ENCODE measurements around the gene MAML1. TPM values are rescaled to one million over a fixed set of nuclear protein-coding genes. Genes with fewer than 3 reads are reported as not detected.

Gene MAML1
- total RNA-seq, 2 experiments from 2014 or later = 34.3 to 34.9 TPM

DNA sequence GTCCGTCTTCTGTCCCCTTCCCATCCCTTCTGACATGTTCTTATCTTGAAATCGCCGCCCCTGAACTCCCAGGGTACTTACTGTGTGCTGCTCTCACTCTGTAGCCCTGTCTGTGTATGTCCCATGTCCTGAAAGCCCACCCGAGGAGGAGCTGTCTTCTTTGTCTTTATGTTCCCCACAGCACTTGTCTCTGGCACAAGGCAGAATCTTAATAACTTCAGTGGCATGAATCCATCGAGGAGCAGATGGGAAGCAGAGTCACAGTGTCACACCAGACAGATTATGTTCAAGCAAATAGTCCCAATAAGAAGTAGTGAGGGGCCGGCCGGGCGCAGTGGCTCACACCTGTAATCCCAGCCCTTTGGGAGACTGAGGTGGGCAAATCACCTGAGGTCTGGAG lies 31.4 kb downstream of the MAML1 start:
- POLR2A ChIA-PET = no interaction called here
- Mint-ChIP-seq H3K36me3 (ENCODE audit: low read depth) (peaks cover 16% of the 10 kb centered on the region), H3K9me3 (no peaks in the 10 kb centered on the region)

DNA sequence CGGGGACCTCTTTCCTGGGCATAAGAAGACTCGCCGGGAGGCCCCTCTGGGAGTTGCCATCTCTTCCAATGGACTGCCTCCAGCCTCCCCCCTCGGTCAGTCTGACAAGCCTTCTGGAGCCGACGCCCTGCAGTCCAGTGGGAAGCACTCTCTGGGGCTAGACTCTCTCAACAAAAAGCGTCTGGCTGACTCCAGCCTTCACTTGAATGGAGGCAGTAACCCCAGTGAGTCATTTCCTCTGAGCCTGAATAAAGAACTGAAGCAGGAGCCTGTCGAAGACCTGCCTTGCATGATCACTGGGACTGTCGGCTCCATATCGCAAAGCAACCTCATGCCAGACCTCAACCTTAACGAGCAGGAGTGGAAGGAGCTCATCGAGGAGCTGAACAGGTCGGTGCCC lies 32.8 kb downstream of the MAML1 start:
- ChIA-PET POLR2A (no interaction called here), CTCF (interaction anchor here (0.9 to 1.6 kb wide), 4 partner anchors 9 to 24 kb away, joined by 3 to 4 read pairs (median 3); no protein-coding TSS in a partner anchor)
- no peaks in the 10 kb centered on the region for H3K27me3 Mint-ChIP-seq
- H3K4me1 Mint-ChIP-seq = peaks cover 43% of the 10 kb centered on the region
- H3K27ac Mint-ChIP-seq = no peak overlapping the region
- no peak for DNase-seq
- no peak overlapping the region for H3K4me3 Mint-ChIP-seq
- no peaks in the 10 kb centered on the region for H3K9me3 Mint-ChIP-seq
- H3K36me3 Mint-ChIP-seq (ENCODE audit: low read depth) = peaks cover 23% of the 10 kb centered on the region

More for the DNA sequence above, 31.4 kb downstream of the MAML1 start:
- H3K4me1 Mint-ChIP-seq = peaks cover 57% of the 10 kb centered on the region
- H3K4me3 Mint-ChIP-seq = no peak overlapping the region
- no peak overlapping the region for H3K27ac Mint-ChIP-seq
- CTCF ChIA-PET = interaction anchor here (1.0 to 2.0 kb wide), 4 partner anchors 20 to 95 kb away, joined by 3 to 4 read pairs (median 4); partner anchors contain the start of gene MAML1
- H3K27me3 Mint-ChIP-seq = no peaks in the 10 kb centered on the region
- no peak for DNase-seq

DNA sequence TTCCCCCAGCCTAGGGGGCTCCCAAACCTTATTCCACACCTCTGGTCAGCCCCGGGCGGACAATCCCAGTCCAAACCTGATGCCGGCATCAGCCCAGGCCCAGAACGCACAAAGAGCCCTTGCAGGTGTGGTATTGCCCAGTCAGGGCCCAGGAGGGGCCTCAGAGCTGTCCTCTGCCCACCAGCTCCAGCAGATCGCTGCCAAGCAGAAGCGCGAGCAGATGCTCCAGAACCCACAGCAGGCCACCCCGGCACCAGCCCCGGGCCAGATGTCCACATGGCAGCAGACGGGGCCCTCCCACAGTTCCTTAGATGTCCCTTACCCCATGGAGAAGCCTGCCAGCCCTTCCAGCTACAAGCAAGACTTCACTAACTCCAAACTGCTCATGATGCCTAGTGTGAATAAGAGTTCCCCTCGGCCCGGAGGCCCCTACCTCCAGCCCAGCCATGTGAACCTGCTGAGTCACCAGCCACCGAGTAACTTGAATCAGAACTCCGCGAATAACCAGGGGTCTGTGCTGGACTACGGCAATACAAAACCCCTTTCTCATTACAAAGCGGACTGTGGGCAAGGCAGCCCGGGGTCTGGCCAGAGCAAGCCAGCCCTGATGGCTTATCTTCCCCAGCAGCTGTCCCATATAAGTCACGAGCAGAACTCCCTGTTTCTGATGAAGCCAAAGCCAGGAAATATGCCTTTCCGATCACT lies 33.6 kb downstream of the MAML1 start:
- no peak for DNase-seq
- Mint-ChIP-seq H3K4me3 (no peak overlapping the region), H3K27ac (no peak overlapping the region)

GRCh38 chr5:179766726-179767455 lies 34.3 kb downstream of the MAML1 start:
- POLR2A ChIA-PET = interaction anchor here (0.6 kb wide), 1 partner anchor 1581 kb away, joined by 5 read pairs; no protein-coding TSS in a partner anchor
- no peaks in the 10 kb centered on the region for H3K27me3 Mint-ChIP-seq
- CTCF ChIA-PET = interaction anchor here (0.7 to 2.5 kb wide), 5 partner anchors 9 to 35 kb away, joined by 3 to 8 read pairs (median 4); no protein-coding TSS in a partner anchor
- peaks cover 32% of the 10 kb centered on the region for H3K4me1 Mint-ChIP-seq
- peaks cover 31% of the 10 kb centered on the region for H3K36me3 Mint-ChIP-seq (ENCODE audit: low read depth)
- no peak for DNase-seq
- H3K9me3 Mint-ChIP-seq = no peaks in the 10 kb centered on the region
- no peak overlapping the region for H3K4me3 Mint-ChIP-seq
- H3K27ac Mint-ChIP-seq = no peak overlapping the region

More for the DNA sequence above, 33.6 kb downstream of the MAML1 start:
- CTCF ChIA-PET = interaction anchor here (0.7 to 2.5 kb wide), 5 partner anchors 8 to 18 kb away, joined by 3 to 8 read pairs (median 3); no protein-coding TSS in a partner anchor
- no peaks in the 10 kb centered on the region for H3K9me3 Mint-ChIP-seq
- H3K36me3 Mint-ChIP-seq (ENCODE audit: low read depth) = peaks cover 27% of the 10 kb centered on the region
- POLR2A ChIA-PET = interaction anchor here (0.6 kb wide), 1 partner anchor 1580 kb away, joined by 5 read pairs; no protein-coding TSS in a partner anchor
- peaks cover 40% of the 10 kb centered on the region for H3K4me1 Mint-ChIP-seq
- H3K27me3 Mint-ChIP-seq = no peaks in the 10 kb centered on the region

DNA sequence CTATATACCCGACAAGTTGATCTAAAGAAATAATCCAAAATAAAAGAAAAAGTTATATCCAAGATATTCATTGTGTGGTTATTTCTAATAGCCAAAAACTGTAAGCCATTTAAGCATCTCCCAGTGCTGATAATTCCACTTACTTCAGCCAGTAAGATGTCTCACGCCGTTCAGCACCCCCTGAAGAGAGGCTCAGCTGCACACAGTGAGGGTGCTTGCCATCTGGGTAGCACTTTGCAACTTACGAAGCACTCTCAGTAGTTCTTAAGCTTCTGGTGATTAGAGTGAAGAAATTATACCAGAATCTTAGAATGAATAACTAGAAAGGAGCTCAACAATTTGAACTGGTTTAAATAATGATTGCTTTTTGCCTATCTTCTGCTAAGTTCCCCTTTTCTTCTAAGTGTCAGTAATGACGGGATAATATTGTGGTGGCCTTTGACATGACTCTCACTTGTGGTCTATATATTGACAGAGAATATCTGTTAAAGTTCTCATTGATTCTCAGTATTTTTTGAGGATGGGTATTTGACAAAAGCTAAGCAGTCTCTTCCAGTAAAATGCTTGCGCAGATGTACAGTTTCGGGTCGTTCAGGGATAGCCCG lies 35.0 kb downstream of the MAML1 start:
- Mint-ChIP-seq H3K4me1 (peaks cover 25% of the 10 kb centered on the region), H3K27me3 (no peaks in the 10 kb centered on the region), H3K4me3 (no peak overlapping the region), H3K36me3 (ENCODE audit: low read depth) (peaks cover 36% of the 10 kb centered on the region), H3K9me3 (no peaks in the 10 kb centered on the region), H3K27ac (no peak overlapping the region)
- no peak for DNase-seq
- CTCF ChIA-PET = interaction anchor here (1.0 to 2.5 kb wide), 4 partner anchors 9 to 34 kb away, joined by 3 to 8 read pairs (median 5); no protein-coding TSS in a partner anchor
- POLR2A ChIA-PET = no interaction called here

DNA sequence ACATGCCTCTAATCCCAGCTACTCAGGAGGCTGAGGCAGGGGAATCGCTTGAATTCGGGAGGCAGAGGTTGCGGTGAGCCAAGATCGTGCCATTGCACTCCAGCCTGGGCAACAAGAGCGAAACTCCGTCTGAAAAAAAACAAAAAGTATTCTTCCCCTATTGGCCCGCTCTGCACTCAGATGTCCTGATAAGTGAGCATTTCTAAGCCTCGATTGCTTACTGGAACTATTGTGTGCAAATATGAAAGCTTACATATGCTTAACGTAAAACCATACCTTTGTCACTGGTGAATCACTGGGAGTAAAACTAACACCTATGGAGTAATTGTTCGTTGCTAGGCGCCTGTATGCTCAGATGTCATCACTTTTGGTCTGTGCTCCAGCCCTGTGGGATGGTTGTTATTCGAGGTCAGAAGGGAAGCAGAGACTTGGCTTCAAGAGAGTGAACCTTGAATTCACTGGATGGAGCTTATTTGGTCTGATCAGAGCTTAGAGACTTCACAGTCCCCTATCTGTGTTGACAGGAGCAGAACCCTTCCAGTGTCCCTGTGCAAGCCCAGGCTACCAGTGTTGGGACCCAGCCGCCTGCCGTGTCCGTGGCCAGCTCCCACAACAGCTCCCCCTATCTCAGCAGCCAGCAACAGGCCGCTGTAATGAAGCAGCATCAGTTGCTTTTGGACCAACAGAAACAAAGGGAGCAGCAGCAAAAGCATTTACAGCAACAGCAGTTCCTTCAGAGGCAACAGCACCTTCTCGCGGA lies 35.9 kb downstream of the MAML1 start:
- no peaks in the 10 kb centered on the region for H3K9me3 Mint-ChIP-seq
- ChIA-PET POLR2A (no interaction called here), CTCF (interaction anchor here (0.9 to 2.5 kb wide), 5 partner anchors 8 to 34 kb away, joined by 3 to 8 read pairs (median 5); no protein-coding TSS in a partner anchor)
- DNase-seq = no peak
- peaks cover 43% of the 10 kb centered on the region for H3K36me3 Mint-ChIP-seq (ENCODE audit: low read depth)
- H3K27ac Mint-ChIP-seq = no peak overlapping the region
- no peaks in the 10 kb centered on the region for H3K27me3 Mint-ChIP-seq
- H3K4me3 Mint-ChIP-seq = no peak overlapping the region
- peaks cover 17% of the 10 kb centered on the region for H3K4me1 Mint-ChIP-seq

DNA sequence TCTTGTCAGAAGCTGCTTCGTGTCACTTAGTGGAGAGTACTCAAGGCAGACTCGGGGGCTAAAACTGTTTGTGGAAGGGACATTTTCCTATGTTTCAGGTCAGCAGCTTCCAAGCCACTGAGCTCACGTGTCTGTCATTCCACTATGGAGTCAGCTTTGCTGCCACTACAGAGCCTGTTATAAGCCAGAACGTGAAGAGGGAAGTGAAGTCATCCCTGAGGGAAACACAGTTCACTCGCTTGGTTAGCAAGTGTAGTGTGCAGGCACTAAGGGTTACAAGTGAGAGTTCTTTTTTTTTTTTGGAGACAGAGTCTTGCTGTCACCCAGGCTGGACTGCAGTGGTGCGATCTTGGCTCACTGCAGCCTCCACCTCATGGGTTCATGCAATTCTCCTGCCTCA lies 36.6 kb downstream of the MAML1 start:
- POLR2A ChIA-PET = no interaction called here
- peaks cover 43% of the 10 kb centered on the region for H3K36me3 Mint-ChIP-seq (ENCODE audit: low read depth)

GRCh38 chr5:179769796-179770195 lies 37.2 kb downstream of the MAML1 start:
- peaks cover 43% of the 10 kb centered on the region for H3K36me3 Mint-ChIP-seq (ENCODE audit: low read depth)
- no peak overlapping the region for H3K27ac Mint-ChIP-seq
- no peak overlapping the region for H3K4me3 Mint-ChIP-seq
- no peaks in the 10 kb centered on the region for H3K27me3 Mint-ChIP-seq
- no peaks in the 10 kb centered on the region for H3K9me3 Mint-ChIP-seq
- peaks cover 11% of the 10 kb centered on the region for H3K4me1 Mint-ChIP-seq
- no peak for DNase-seq
- ChIA-PET CTCF (interaction anchor here (0.7 to 1.5 kb wide), 3 partner anchors 14 to 32 kb away, joined by 3 to 5 read pairs (median 4); no protein-coding TSS in a partner anchor), POLR2A (no interaction called here)

More for the DNA sequence above, 36.6 kb downstream of the MAML1 start:
- H3K4me1 Mint-ChIP-seq = peaks cover 11% of the 10 kb centered on the region
- no peaks in the 10 kb centered on the region for H3K9me3 Mint-ChIP-seq
- DNase-seq = no peak
- no peak overlapping the region for H3K27ac Mint-ChIP-seq
- no peaks in the 10 kb centered on the region for H3K27me3 Mint-ChIP-seq
- H3K4me3 Mint-ChIP-seq = no peak overlapping the region
- CTCF ChIA-PET = interaction anchor here (0.7 to 1.5 kb wide), 4 partner anchors 14 to 33 kb away, joined by 3 to 5 read pairs (median 4); no protein-coding TSS in a partner anchor

DNA sequence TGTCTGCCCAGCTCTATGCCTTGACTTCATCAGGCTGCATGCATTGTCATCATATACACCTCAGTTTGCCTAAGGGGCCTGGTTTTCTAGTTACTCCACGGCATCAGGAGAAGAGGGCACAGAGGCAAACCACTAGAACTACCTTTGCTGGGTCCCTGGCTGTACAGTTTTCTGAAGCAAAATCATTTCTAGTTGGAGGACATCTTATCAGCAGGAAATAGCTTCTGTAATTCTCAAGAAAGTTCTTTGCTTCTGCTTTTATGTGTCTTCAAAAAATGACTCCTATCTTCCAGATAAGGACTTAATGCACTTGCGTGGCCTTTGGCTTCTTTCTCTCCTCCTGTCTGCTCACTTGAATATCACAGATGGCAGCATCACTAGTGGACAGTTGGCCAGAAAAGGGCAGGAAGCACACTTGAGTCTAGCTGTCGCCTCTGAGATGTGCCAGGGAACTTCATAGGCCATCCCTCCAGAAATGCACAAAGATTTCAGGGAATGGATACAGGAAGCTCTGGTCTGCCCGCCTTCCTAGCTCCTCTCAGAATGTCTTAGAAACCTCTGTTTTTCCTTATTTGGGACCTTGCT lies 38.8 kb downstream of the MAML1 start:
- no peak for DNase-seq
- Mint-ChIP-seq H3K9me3 (no peaks in the 10 kb centered on the region), H3K4me1 (peaks cover 5% of the 10 kb centered on the region), H3K36me3 (ENCODE audit: low read depth) (peaks cover 33% of the 10 kb centered on the region), H3K4me3 (no peak overlapping the region), H3K27ac (no peak overlapping the region), H3K27me3 (no peaks in the 10 kb centered on the region)
- CTCF ChIA-PET = interaction anchor here (0.9 to 1.0 kb wide), 2 partner anchors 10 to 20 kb away, joined by 3 read pairs; no protein-coding TSS in a partner anchor
- POLR2A ChIA-PET = no interaction called here

GRCh38 chr5:179772351-179772750 lies 39.7 kb downstream of the MAML1 start:
- H3K4me3 Mint-ChIP-seq = no peak overlapping the region
- H3K4me1 Mint-ChIP-seq = peaks cover 3% of the 10 kb centered on the region
- no peak for DNase-seq
- peaks cover 28% of the 10 kb centered on the region for H3K36me3 Mint-ChIP-seq (ENCODE audit: low read depth)
- no peaks in the 10 kb centered on the region for H3K27me3 Mint-ChIP-seq
- H3K27ac Mint-ChIP-seq = no peak overlapping the region
- ChIA-PET POLR2A (no interaction called here), CTCF (no interaction called here)
- no peaks in the 10 kb centered on the region for H3K9me3 Mint-ChIP-seq

- Mint-ChIP-seq H3K27ac (no peak overlapping the region), H3K4me1 (no peaks in the 10 kb centered on the region), H3K27me3 (no peaks in the 10 kb centered on the region), H3K36me3 (ENCODE audit: low read depth) (peaks cover 36% of the 10 kb centered on the region), H3K4me3 (no peak overlapping the region), H3K9me3 (no peaks in the 10 kb centered on the region)
- ChIA-PET CTCF (interaction anchor here (1.8 kb wide), 1 partner anchor 11 kb away, joined by 6 read pairs; no protein-coding TSS in a partner anchor), POLR2A (no interaction called here)
- no peak for DNase-seq
These were observed 41.0 kb downstream of the MAML1 start for GRCh38 chr5:179773686-179774040.

DNA sequence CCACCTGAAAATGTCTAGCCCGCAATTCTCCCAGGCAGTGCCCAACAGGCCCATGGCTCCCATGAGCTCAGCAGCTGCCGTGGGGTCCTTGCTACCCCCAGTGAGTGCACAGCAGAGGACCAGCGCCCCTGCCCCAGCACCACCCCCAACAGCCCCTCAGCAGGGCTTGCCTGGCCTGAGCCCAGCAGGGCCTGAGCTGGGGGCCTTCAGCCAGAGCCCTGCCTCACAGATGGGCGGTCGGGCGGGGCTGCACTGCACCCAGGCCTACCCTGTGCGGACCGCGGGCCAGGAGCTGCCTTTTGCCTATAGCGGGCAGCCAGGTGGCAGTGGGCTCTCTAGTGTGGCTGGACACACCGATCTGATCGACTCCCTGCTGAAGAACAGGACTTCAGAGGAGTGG lies 41.8 kb downstream of the MAML1 start:
- Mint-ChIP-seq H3K27ac (no peak overlapping the region), H3K9me3 (no peaks in the 10 kb centered on the region), H3K36me3 (ENCODE audit: low read depth) (peaks cover 33% of the 10 kb centered on the region), H3K4me3 (no peak overlapping the region), H3K27me3 (no peaks in the 10 kb centered on the region), H3K4me1 (no peaks in the 10 kb centered on the region)
- POLR2A ChIA-PET = no interaction called here
- CTCF ChIA-PET = interaction anchor here (1.4 to 1.8 kb wide), 2 partner anchors 9 to 11 kb away, joined by 4 to 6 read pairs; no protein-coding TSS in a partner anchor
- DNase-seq = no peak

Data from activated CD4-positive, alpha-beta T cell treated with anti-CD3 and anti-CD28 coated beads, Interleukin-2, amount 10 ng/mL, durations not matched to agents 7 days and 5 days (primary cell).